H9 (cell line): ENCODE results near the gene PREX1. TPM values are rescaled to one million over a fixed set of nuclear protein-coding genes. Genes with fewer than 3 reads are reported as not detected.
A peak's percentile ranks its signal among the peaks of the same experiment; 100 is the strongest.

Source experiments
- DNase-seq: peaks from one replicate; pipeline ENCODE4 v3.0.0-alpha.2; 2017
- H2AFZ ChIP-seq: one replicate; pipeline ENCODE4 v1.6.1; 2013; ENCODE audit warnings: mild to moderate bottlenecking, low read length, control low read depth, moderate library complexity
- H2AK5ac ChIP-seq: 2 replicates; pipeline ENCODE4 v1.6.1; 2013; ENCODE audit warnings: low read length, control low read depth, mixed read lengths; ENCODE audit not compliant: insufficient read length
- H2BK120ac ChIP-seq: one replicate; pipeline ENCODE4 v1.6.1; 2013; ENCODE audit warnings: low read depth, mild to moderate bottlenecking, low read length, control low read depth, inconsistent platforms; ENCODE audit not compliant: poor library complexity, severe bottlenecking
- H2BK12ac ChIP-seq: 2 replicates; pipeline ENCODE4 v1.6.1; 2013; ENCODE audit warnings: low read length, control low read depth, mixed read lengths, low read depth; ENCODE audit not compliant: insufficient read length
- H2BK15ac ChIP-seq: 2 replicates; pipeline ENCODE4 v1.6.1; 2013; ENCODE audit warnings: low read depth, low read length, control low read depth
- H2BK20ac ChIP-seq: one replicate; pipeline ENCODE4 v1.6.1; 2013; ENCODE audit warnings: low read depth, mild to moderate bottlenecking, low read length, control low read depth, inconsistent platforms; ENCODE audit not compliant: poor library complexity, severe bottlenecking
- H2BK5ac ChIP-seq: 2 replicates; pipeline ENCODE4 v1.6.1; 2013; ENCODE audit warnings: low read length, control low read depth, mixed read lengths; ENCODE audit not compliant: insufficient read length
- H3K14ac ChIP-seq: 2 replicates; pipeline ENCODE4 v1.6.1; 2013; ENCODE audit warnings: low read length, control low read depth; ENCODE audit not compliant: insufficient read depth
- H3K18ac ChIP-seq: 2 replicates; pipeline ENCODE4 v1.6.1; 2013; ENCODE audit warnings: low read depth, mild to moderate bottlenecking, mixed read lengths, low read length, control low read depth; ENCODE audit not compliant: insufficient read length
- H3K23ac ChIP-seq: 2 replicates; pipeline ENCODE4 v1.6.1; 2013; ENCODE audit warnings: low read length, control low read depth, mixed read lengths, low read depth; ENCODE audit not compliant: insufficient read length
- H3K23me2 ChIP-seq: 2 replicates; pipeline ENCODE4 v1.6.1; 2013; ENCODE audit warnings: low read depth, mild to moderate bottlenecking, mixed read lengths, low read length, control low read depth; ENCODE audit not compliant: insufficient read length, poor library complexity, severe bottlenecking
- H3K27ac ChIP-seq: 2 replicates; pipeline ENCODE4 v1.5.1; 2013; ENCODE audit warnings: low read length, control low read depth, mixed read lengths, low read depth; ENCODE audit not compliant: insufficient read length
- H3K27me3 ChIP-seq: 2 replicates; pipeline ENCODE4 v1.6.1; 2013; ENCODE audit warnings: low read length, control low read depth, inconsistent platforms; ENCODE audit not compliant: insufficient read depth
- H3K4ac ChIP-seq: 2 replicates; pipeline ENCODE4 v1.6.1; 2013; ENCODE audit warnings: low read depth, mild to moderate bottlenecking, control low read depth, inconsistent platforms, low read length, moderate library complexity
- H3K4me1 ChIP-seq: 2 replicates; pipeline ENCODE4 v1.6.1; 2013; ENCODE audit warnings: low read length, control low read depth, inconsistent platforms; ENCODE audit not compliant: insufficient read depth
- H3K4me2 ChIP-seq: 2 replicates; pipeline ENCODE4 v1.6.1; 2013; ENCODE audit warnings: low read length, control low read depth, mixed read lengths; ENCODE audit not compliant: insufficient read length, insufficient read depth
- H3K56ac ChIP-seq: 2 replicates; pipeline ENCODE4 v1.6.1; 2013; ENCODE audit warnings: low read depth, mild to moderate bottlenecking, mixed read lengths, low read length, control low read depth; ENCODE audit not compliant: insufficient read length
- H3K79me1 ChIP-seq: 2 replicates; pipeline ENCODE4 v1.6.1; 2013; ENCODE audit warnings: low read depth, mild to moderate bottlenecking, moderate library complexity, low read length, control low read depth, inconsistent platforms; ENCODE audit not compliant: insufficient read depth, poor library complexity, severe bottlenecking
- H3K79me2 ChIP-seq: 2 replicates; pipeline ENCODE4 v1.6.1; 2013; ENCODE audit warnings: low read length, control low read depth, inconsistent platforms; ENCODE audit not compliant: insufficient read depth
- H3K9ac ChIP-seq: 2 replicates; pipeline ENCODE4 v1.6.1; 2013; ENCODE audit warnings: low read length, control low read depth, mixed read lengths; ENCODE audit not compliant: insufficient read length; ENCODE audit errors: extremely low read depth
- H3K9me3 ChIP-seq: one replicate; pipeline ENCODE4 v1.6.1; 2013; ENCODE audit warnings: low read depth, low read length, inconsistent platforms; ENCODE audit not compliant: control insufficient read depth
- H3T11ph ChIP-seq: one replicate; pipeline ENCODE4 v1.6.1; 2013; ENCODE audit warnings: mild to moderate bottlenecking, low read length, control low read depth, inconsistent platforms
- H4K20me1 ChIP-seq: one replicate; pipeline ENCODE4 v1.6.1; 2013; ENCODE audit not compliant: control insufficient read depth, insufficient read length, insufficient read depth
- H4K5ac ChIP-seq: 2 replicates; pipeline ENCODE4 v1.6.1; 2013; ENCODE audit warnings: low read depth, mild to moderate bottlenecking, mixed read lengths, low read length, control low read depth; ENCODE audit not compliant: insufficient read length
- H4K8ac ChIP-seq: replicated peaks from 2 replicates; pipeline ENCODE4 v1.6.1; 2013; ENCODE audit warnings: low read length, control low read depth, mixed read lengths, low read depth; ENCODE audit not compliant: insufficient read length
- H4K91ac ChIP-seq: 2 replicates; pipeline ENCODE4 v1.6.1; 2013; ENCODE audit warnings: low read depth, mild to moderate bottlenecking, moderate library complexity, mixed read lengths, low read length, control low read depth; ENCODE audit not compliant: insufficient read length
- H3K27ac Mint-ChIP-seq, 3 experiments: 2 replicates in 2 of 3; 3 replicates in 1 of 3; pipeline ENCODE4 v1.8.0; 2020 to 2021; ENCODE audit warnings: mixed read lengths in 3 of 3, mild to moderate bottlenecking in 1 of 3, moderate library complexity in 1 of 3
- H3K27me3 Mint-ChIP-seq: 2 replicates; pipeline ENCODE4 v1.8.0; 2021; ENCODE audit warnings: low read depth, mild to moderate bottlenecking, moderate library complexity, mixed read lengths
- H3K36me3 Mint-ChIP-seq, 3 experiments: 2 replicates in 2 of 3; 3 replicates in 1 of 3; pipeline ENCODE4 v1.8.0; 2020 to 2021; ENCODE audit warnings: low read depth in 3 of 3, mixed read lengths in 3 of 3; ENCODE audit not compliant: insufficient read depth in 1 of 3
- H3K4me1 Mint-ChIP-seq, 2 experiments: 2 replicates each; pipeline ENCODE4 v1.8.0; 2020; ENCODE audit warnings: mixed read lengths in 2 of 2
- H3K4me3 Mint-ChIP-seq, 2 experiments: 2 replicates in 1 of 2; 3 replicates in 1 of 2; pipeline ENCODE4 v1.8.0; 2020 to 2021; ENCODE audit warnings: mild to moderate bottlenecking in 2 of 2, mixed read lengths in 2 of 2, moderate library complexity in 1 of 2
- H3K9me3 Mint-ChIP-seq, 2 experiments: 2 replicates in 1 of 2; 3 replicates in 1 of 2; pipeline ENCODE4 v1.8.0; 2020; ENCODE audit warnings: mild to moderate bottlenecking in 2 of 2, mixed read lengths in 2 of 2, moderate library complexity in 1 of 2
- WGBS: extraction: QIAGEN DNeasy Blood & Tissue Kit; methylation state at CpG from one replicate; pipeline ENCODE4 v1.1.7; 2013; ENCODE audit warnings: missing lambda C conversion rate, low lambda C conversion rate, mixed read lengths; ENCODE audit not compliant: insufficient read length; ENCODE audit errors: extremely low coverage; 5-methylcytosine and 5-hydroxymethylcytosine counted together
- total RNA-seq: library from RNA; stranded (reverse); gene quantifications from 2 replicates; pipeline ENCODE4 v1.2.1, GENCODE V29; 2021
- TF ChIP-seq, protein P1 (sequence below): fragments of 200-600 bp; sonication (generic); conservative IDR thresholded peaks from 3 replicates; pipeline ENCODE4 v1.8.0; 2021; ENCODE audit warnings: antibody characterized with exemption, mild to moderate bottlenecking

The PREX1 gene
- total RNA-seq, 1 experiment from 2014 or later, result 6.6 TPM

DNA sequence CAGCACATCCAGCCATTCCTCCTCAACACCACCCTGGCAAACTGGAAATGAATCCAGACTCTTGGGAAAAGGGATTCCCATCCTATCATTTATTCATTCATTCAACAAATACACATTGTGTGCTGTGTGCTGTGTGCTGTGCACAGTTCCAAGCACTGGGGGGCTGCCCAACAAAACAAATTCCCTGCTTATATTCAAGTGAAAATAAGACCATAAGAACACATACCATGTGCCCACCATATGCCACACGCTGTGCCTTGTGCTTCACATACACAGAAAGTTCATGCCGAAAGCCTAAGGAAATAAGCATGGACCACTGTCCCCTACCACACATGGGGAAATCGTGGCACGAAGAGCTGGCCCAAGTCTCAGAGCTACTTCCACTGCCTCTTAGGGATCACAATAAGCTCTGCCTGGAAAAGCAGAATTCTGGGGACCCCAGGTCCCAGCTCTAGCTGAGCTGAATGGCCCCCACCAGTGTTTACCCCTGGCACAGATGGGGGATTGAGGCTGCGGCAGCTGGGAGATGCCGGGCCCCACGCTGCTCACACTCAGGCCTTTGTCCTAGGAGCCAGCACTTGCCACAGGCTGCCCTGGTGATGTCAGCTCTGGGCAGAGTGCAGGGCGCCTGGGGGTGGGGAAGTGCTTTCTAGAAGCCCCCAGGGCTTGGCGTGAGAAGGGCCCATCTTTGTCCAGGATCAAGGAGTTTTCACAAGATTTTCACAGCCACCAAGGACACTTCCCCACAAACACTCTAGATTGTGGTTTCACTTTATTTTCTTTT, 99.6 kb downstream of the PREX1 start:
- Histone ChIP-seq H3K23me2 (no peaks in the 10 kb centered on the region), H3K79me2 (no peaks in the 10 kb centered on the region), H3K27ac (no peak overlapping the region), H3K27me3 (no peaks in the 10 kb centered on the region), H4K20me1 (no peaks in the 10 kb centered on the region), H2BK15ac (no peak overlapping the region), H3K4me2 (no peak overlapping the region), H3K14ac (peak overlapping the region; percentile 50; the same call in 1 of the 2 replicates), H4K5ac (no peak overlapping the region), H3K9ac (no peak overlapping the region), H4K8ac (no peak overlapping the region), H3K4ac (no peak overlapping the region), H3T11ph (no peak overlapping the region), H2BK20ac (no peak overlapping the region), H3K9me3 (no peaks in the 10 kb centered on the region), H3K18ac (no peak overlapping the region), H4K91ac (no peak overlapping the region), H3K23ac (no peak overlapping the region), H3K4me1 (no peaks in the 10 kb centered on the region), H2AFZ (no peak overlapping the region), H2BK120ac (no peak overlapping the region), H3K56ac (no peak overlapping the region), H3K79me1 (no peaks in the 10 kb centered on the region), H2BK5ac (no peak overlapping the region), H2BK12ac (no peak overlapping the region), H2AK5ac (no peak overlapping the region)
- DNase-seq, result no peak
- H3K27ac Mint-ChIP-seq, result peak overlapping the region in 1 of 3 experiments; percentile 59; a peak in 1 of 7 replicates
- TF ChIP-seq, protein P1, sequence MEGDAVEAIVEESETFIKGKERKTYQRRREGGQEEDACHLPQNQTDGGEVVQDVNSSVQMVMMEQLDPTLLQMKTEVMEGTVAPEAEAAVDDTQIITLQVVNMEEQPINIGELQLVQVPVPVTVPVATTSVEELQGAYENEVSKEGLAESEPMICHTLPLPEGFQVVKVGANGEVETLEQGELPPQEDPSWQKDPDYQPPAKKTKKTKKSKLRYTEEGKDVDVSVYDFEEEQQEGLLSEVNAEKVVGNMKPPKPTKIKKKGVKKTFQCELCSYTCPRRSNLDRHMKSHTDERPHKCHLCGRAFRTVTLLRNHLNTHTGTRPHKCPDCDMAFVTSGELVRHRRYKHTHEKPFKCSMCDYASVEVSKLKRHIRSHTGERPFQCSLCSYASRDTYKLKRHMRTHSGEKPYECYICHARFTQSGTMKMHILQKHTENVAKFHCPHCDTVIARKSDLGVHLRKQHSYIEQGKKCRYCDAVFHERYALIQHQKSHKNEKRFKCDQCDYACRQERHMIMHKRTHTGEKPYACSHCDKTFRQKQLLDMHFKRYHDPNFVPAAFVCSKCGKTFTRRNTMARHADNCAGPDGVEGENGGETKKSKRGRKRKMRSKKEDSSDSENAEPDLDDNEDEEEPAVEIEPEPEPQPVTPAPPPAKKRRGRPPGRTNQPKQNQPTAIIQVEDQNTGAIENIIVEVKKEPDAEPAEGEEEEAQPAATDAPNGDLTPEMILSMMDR, result no peak
- H3K4me1 Mint-ChIP-seq, result peaks cover 12 to 21% of the 10 kb centered on the region in 2 experiments
- no peaks in the 10 kb centered on the region for H3K9me3 Mint-ChIP-seq
- peaks cover 0 to 8% (median 0%) of the 10 kb centered on the region in 3 experiments; a peak in 2 of 7 replicates for H3K36me3 Mint-ChIP-seq
- H3K27me3 Mint-ChIP-seq, result no peaks in the 10 kb centered on the region; the same call in 1 of the 2 replicates
- WGBS, result no CpG with 5 or more reads among the region's 9 CpGs
- H3K4me3 Mint-ChIP-seq, result no peak overlapping the region
